Stimulated activated CD4-positive, alpha-beta T cell treated with anti-CD3 and anti-CD28 coated beads, TNF-alpha, amount 100 ng/mL, for 1 hour (primary cell): Measurements from ENCODE around the gene SEPTIN1.

Source experiments
- DNase-seq, 3 donors: peaks; one replicate each; pipeline ENCODE4 v3.0.0-alpha.2; 2020; ENCODE audit warnings: low read depth in 3 of 3, low spot score in 1 of 3

Gene SEPTIN1

GRCh38 chr16:30382111-30382881, at the start of gene SEPTIN1:
SEPTIN1 (minus strand) TSS chr16:30382561; CDS start chr16:30382542, 19 bp downstream.
- DNase-seq = peak; percentile 54 to 56 (median 54)

- no peak for DNase-seq
These were observed 48.1 kb upstream of the SEPTIN1 start for GRCh38 chr16:30430428-30430970.

- peak; percentile 86 to 95 (median 90) for DNase-seq
These were observed 47.5 kb upstream of the SEPTIN1 start, which contains the start of gene DCTPP1 for GRCh38 chr16:30429678-30430427. DCTPP1 (minus strand) TSS chr16:30430030; CDS start chr16:30429980, 50 bp downstream.

- no peak for DNase-seq
These were observed 47.0 kb upstream of the SEPTIN1 start for GRCh38 chr16:30429418-30429677.

- DNase-seq = no peak
These were observed 45.7 kb upstream of the SEPTIN1 start for GRCh38 chr16:30428055-30428454.

- DNase-seq = no peak
These were observed 38.6 kb upstream of the SEPTIN1 start for GRCh38 chr16:30421010-30421409.

GRCh38 chr16:30418350-30419181, 36.2 kb upstream of the SEPTIN1 start:
- DNase-seq = no peak

- DNase-seq = peak; percentile 74 to 82 (median 74)
These were observed 35.4 kb upstream of the SEPTIN1 start for GRCh38 chr16:30417529-30418349.

GRCh38 chr16:30416624-30417528, 34.5 kb upstream of the SEPTIN1 start:
- no peak for DNase-seq

GRCh38 chr16:30416047-30416603, 33.8 kb upstream of the SEPTIN1 start:
- DNase-seq = no peak

- DNase-seq = no peak
These were observed 31.8 kb upstream of the SEPTIN1 start for GRCh38 chr16:30414159-30414558.

- DNase-seq = no peak
These were observed 30.9 kb upstream of the SEPTIN1 start for GRCh38 chr16:30413112-30413806.

GRCh38 chr16:30409125-30410060, 27.0 kb upstream of the SEPTIN1 start:
- DNase-seq = peak; percentile 77 to 92 (median 88)

- no peak for DNase-seq
These were observed 25.6 kb upstream of the SEPTIN1 start for GRCh38 chr16:30407804-30408534.

- peak; percentile 71 to 88 (median 73) for DNase-seq
These were observed 24.9 kb upstream of the SEPTIN1 start, which contains the start of gene ZNF771 for GRCh38 chr16:30407102-30407803. ZNF771 (plus strand) TSS chr16:30407606; CDS start chr16:30408054, 448 bp downstream.

- DNase-seq = no peak
These were observed 24.4 kb upstream of the SEPTIN1 start for GRCh38 chr16:30406795-30407101.
